ENCODE data around the gene DNAAF5. TPM values are rescaled to one million over a fixed set of nuclear protein-coding genes. Genes with fewer than 3 reads are reported as not detected.

DNAAF5 gene
- total and polyA plus RNA-seq, 9 of the 15 experiments (the other 6 are each of a cell fraction or from before 2014, with no cell fraction given), result 3.1 to 69.7 (median 19.1) TPM

DNA sequence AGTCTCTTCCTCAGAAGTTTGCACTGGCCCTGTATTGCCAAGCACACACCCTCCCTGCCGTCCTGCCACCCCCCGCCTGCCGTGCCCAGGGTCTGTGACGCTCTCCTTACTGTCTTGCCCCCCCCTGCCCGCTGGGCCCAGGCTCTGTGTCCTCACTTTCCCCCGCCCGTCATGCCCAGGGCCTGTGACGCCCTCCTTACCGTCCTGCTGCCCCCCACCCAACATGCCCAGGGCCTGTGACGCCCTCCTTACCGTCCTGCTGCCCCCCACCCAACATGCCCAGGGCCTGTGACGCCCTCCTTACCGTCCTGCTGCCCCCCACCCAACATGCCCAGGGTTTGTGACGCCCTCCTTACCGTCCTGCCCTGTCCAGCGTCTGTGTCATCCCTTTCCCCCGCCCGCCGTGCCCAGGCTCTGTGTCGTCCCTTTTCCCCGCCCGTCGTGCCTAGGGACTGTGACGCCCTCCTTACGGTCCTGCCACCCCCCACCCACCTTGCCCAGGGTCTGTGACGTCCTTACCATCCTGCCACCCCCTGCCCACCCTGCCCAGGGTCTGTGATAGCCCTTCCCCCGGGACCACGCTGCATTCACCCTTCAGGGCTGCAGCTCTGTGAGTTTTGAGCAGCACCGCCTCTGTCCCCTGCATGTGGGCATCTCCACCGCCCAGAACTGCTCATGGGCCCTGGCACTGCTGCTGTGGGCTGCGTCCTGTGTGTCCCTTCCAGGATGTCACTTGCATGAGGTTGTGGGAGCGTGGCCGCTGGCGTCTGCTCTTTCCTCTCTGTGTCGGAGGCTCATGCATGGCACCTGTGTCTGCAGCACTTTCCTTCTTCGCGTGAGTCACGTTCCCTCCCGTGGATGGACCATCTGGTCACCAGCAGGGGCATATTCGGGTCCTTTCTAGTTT is 19.9 kb downstream of the DNAAF5 start:
- ChIA-PET POLR2A (no interaction called here), CTCF (ENCODE audit: low intra/inter-chr PET ratio) (no interaction called here)
- H2AFZ ChIP-seq (ENCODE audit: low read depth, low read length), result no peak overlapping the region
- FAIRE-seq (no peak), DNase-seq (ENCODE audit: extremely low read depth in 1 of 4, low spot score in 3 of 4) (no peak), ATAC-seq (no peak)
- no peaks in the 10 kb centered on the region for H3K27me3 ChIP-seq (ENCODE audit: control insufficient read depth in 2 of 2, insufficient read depth in 2 of 2, low read length in 2 of 2)
- no peaks in the 10 kb centered on the region for H3K9me1 ChIP-seq (ENCODE audit: control insufficient read depth, insufficient read depth, low read length)
- no peak overlapping the region for H3K4me3 ChIP-seq
- H3K9me3 ChIP-seq (replicated peaks; ENCODE audit: control insufficient read depth, insufficient read depth, low read depth, low read length), result peaks cover 7% of the 10 kb centered on the region; the same call in 1 of the 2 replicates
- TF ChIP-seq NR2C1 (IDR thresholded peaks at IDR 0.05) (no peak), NR2C1 (tag; IDR thresholded peaks at IDR 0.05) (no peak), ZNF24 (IDR thresholded peaks at IDR 0.05) (no peak), ZNF696 (CRISPR knock-in tag; conservative IDR thresholded peaks at IDR 0.05) (no peak), POLR2G (IDR thresholded peaks at IDR 0.05; ENCODE audit: low read depth, low read length) (peak; percentile 33; the same call in 1 of the 2 replicates), ELF4 (CRISPR knock-in tag; IDR thresholded peaks at IDR 0.05) (no peak), SMARCA5 (IDR thresholded peaks at IDR 0.05) (no peak)
- intact Hi-C loops (cut with micrococcal nuclease) (no loop called here), in situ Hi-C loops (cut with MboI) (no loop called here)
- no peaks in the 10 kb centered on the region for H4K20me1 ChIP-seq (replicated peaks; ENCODE audit: control insufficient read depth, insufficient read depth, low read length)
- peaks cover 35% of the 10 kb centered on the region for H3K79me2 ChIP-seq (ENCODE audit: control insufficient read depth, insufficient read depth, low read length)
- H3K4me1 ChIP-seq (replicated peaks in 1 of 2; ENCODE audit: control insufficient read depth in 2 of 2, insufficient read depth in 2 of 2, low read length in 2 of 2), result no peaks in the 10 kb centered on the region; a peak in 1 of 5 replicates
- no TSS peak for BruUV-seq (replicated peaks)
- H3K9ac ChIP-seq (ENCODE audit: insufficient read depth in 1 of 2, low read depth in 2 of 2, low read length in 2 of 2), result no peak overlapping the region; a peak in 1 of 4 replicates
- 98% methylated on average over 15 of the region's 40 CpGs for WGBS (ENCODE audit: insufficient coverage, low coverage, missing lambda C conversion rate)
- no peak overlapping the region for H3K27ac ChIP-seq (ENCODE audit: extremely low read depth, low read depth, low read length)
- peaks cover 68% of the 10 kb centered on the region for H3K36me3 ChIP-seq (ENCODE audit: control insufficient read depth, insufficient read depth, low read length)
- no peak overlapping the region for H3K4me2 ChIP-seq (ENCODE audit: insufficient read depth, low read length)

All from K562 (cell line).